GM13976 (cell line): Measurements from ENCODE around the gene GALNT10.

ENCODE experiments used
- DNase-seq: peaks from one replicate; pipeline ENCODE4 v3.0.0; 2012; ENCODE audit warnings: low spot score
- CTCF ChIP-seq: IDR thresholded peaks from 2 replicates; pipeline ENCODE4 v1.5.1; 2012; ENCODE audit warnings: borderline replicate concordance, mild to moderate bottlenecking; ENCODE audit not compliant: insufficient read depth; ENCODE audit errors: extremely low read depth, missing control alignments, control extremely low read depth
- in situ Hi-C: fragments of 300-500 bp; cut with MboI; formaldehyde crosslinking; loops from one replicate; pipeline ENCODE4 v1.12.0; 2022; ENCODE audit warnings: low sequenced_read_pairs, mixed read lengths, inconsistent platforms; ENCODE audit not compliant: unreplicated experiment

The GALNT10 gene

GRCh38 chr5:154405078-154405792 lies 214.7 kb downstream of the GALNT10 start:
- peak; percentile 77 for TF ChIP-seq CTCF
- in situ Hi-C loops, result loop anchor here (5.0 to 10.0 kb wide), 2 partner anchors 218 to 340 kb away; no protein-coding TSS in a partner anchor
- DNase-seq, result peak; percentile 93

- DNase-seq, result no peak
- no peak for TF ChIP-seq CTCF
- in situ Hi-C loops, result loop anchor here (5.0 to 10.0 kb wide), 2 partner anchors 219 to 341 kb away; no protein-coding TSS in a partner anchor
Observed at GRCh38 chr5:154406231-154406630, 215.7 kb downstream of the GALNT10 start.

- in situ Hi-C loops, result loop anchor here (5.0 to 10.0 kb wide), 2 partner anchors 220 to 342 kb away; no protein-coding TSS in a partner anchor
- no peak for TF ChIP-seq CTCF
- DNase-seq, result no peak
Observed at GRCh38 chr5:154406826-154407225, 216.3 kb downstream of the GALNT10 start.

GRCh38 chr5:154408811-154409210 lies 218.3 kb downstream of the GALNT10 start:
- DNase-seq, result no peak
- in situ Hi-C loops, result loop anchor here (5.0 to 10.0 kb wide), 2 partner anchors 222 to 344 kb away; no protein-coding TSS in a partner anchor
- no peak for TF ChIP-seq CTCF

- in situ Hi-C loops, result loop anchor here (5.0 to 10.0 kb wide), 2 partner anchors 222 to 345 kb away; no protein-coding TSS in a partner anchor
- no peak for TF ChIP-seq CTCF
- no peak for DNase-seq
Observed at GRCh38 chr5:154409230-154409840, 218.8 kb downstream of the GALNT10 start.

- no peak for TF ChIP-seq CTCF
- in situ Hi-C loops, result no loop called here
- DNase-seq, result no peak
Observed at GRCh38 chr5:154410008-154410407, 219.5 kb downstream of the GALNT10 start.
